Adrenal gland (tissue), 12 donors: ENCODE measurements around the gene CYP2C9. TPM values are rescaled to one million over a fixed set of nuclear protein-coding genes. Genes with fewer than 3 reads are reported as not detected.
"Not testable (repeated sequence)": the region's sequence is repeated elsewhere in the genome, so short reads cannot be mapped to it uniquely, and the experiment has no call there.

ENCODE experiments used
- DNase-seq, 7 donors: peaks; one replicate each; pipeline ENCODE4 v3.0.0-alpha.2; 2019 to 2020
- H3K27ac ChIP-seq, 5 donors: fragments of 200-600 bp; sonication (generic) in 4 of 5; 1 replicate in 3 of 5; 2 replicates in 2 of 5; pipeline versions ENCODE4 v1.5.1 to v1.8.0; 2016 to 2020; ENCODE audit warnings: mild to moderate bottlenecking in 1 of 5
- H3K27me3 ChIP-seq: fragments of 200-600 bp; 2 replicates; pipeline ENCODE4 v1.8.0; 2021
- H3K36me3 ChIP-seq, 2 donors: fragments of 200-600 bp; replicated peaks in 1 of 2; 1 replicate in 1 of 2; 2 replicates in 1 of 2; pipeline versions ENCODE4 v1.5.1 to v1.8.0; 2018 to 2022
- H3K4me1 ChIP-seq, 2 donors: fragments of 200-600 bp; replicated peaks in 1 of 2; 1 replicate in 1 of 2; 2 replicates in 1 of 2; pipeline versions ENCODE4 v1.5.1 to v1.8.0; 2018 to 2021
- H3K4me3 ChIP-seq, 4 donors: fragments of 200-600 bp; sonication (generic) in 3 of 4; one replicate each; pipeline ENCODE4 v1.5.1; 2016 to 2018
- H3K9me3 ChIP-seq, 3 donors: fragments of 200-600 bp; sonication (generic) in 1 of 3; replicated peaks in 1 of 3; 1 replicate in 2 of 3; 2 replicates in 1 of 3; pipeline versions ENCODE4 v1.5.1 to v1.8.0; 2016 to 2021
- POLR2A ChIP-seq, 2 donors: fragments of 450-650 bp; IDR thresholded peaks; one replicate each; pipeline ENCODE4 v1.6.1; 2017; ENCODE audit warnings: antibody characterized with exemption in 2 of 2, mild to moderate bottlenecking in 2 of 2, moderate library complexity in 1 of 2
- WGBS, 4 donors: extraction: QIAGEN DNeasy Blood & Tissue Kit in 2 of 4; methylation state at CpG; one replicate each; pipeline versions ENCODE4 v1.1.5 to v1.1.7; 2013 to 2017; 5-methylcytosine and 5-hydroxymethylcytosine counted together
- intact Hi-C, 2 donors: fragments of 100-400 bp; cut with DNase I; formaldehyde crosslinking; loops; one replicate each; pipeline versions ENCODE4 v1.14.1 to v1.15.0; 2022 to 2023
- polyA plus RNA-seq, 3 donors: library from polyadenylated mRNA; stranded (reverse); fragments of 200-250 nt in 2 of 3; fragments of 350-450 nt in 1 of 3; fragmentation: Illumina TruSeq in 1 of 3; extraction: RNeasy Lipid Tissue Mini Kit (QIAGEN cat#74804) in 1 of 3; gene quantifications; one replicate each; pipeline ENCODE4 v1.2.3, GENCODE V29; 2013 to 2014
- total RNA-seq, 9 donors: library from RNA; depleted of rRNA in 4 of 9; stranded (reverse); fragments of >200 nt in 4 of 9; fragments of 120-200 nt in 1 of 9; fragmentation: NEBNext Ultra II Directional in 1 of 9; extraction: Animal tissue kit (Norgen Biotek cat#: 25700) in 1 of 9; gene quantifications; one replicate each; pipeline versions ENCODE4 v1.1.0 to v1.2.4, GENCODE V29; 2013 to 2023
- TF ChIP-seq, protein P1 (sequence below), 6 experiments: fragments of 450-650 bp in 4 of 6; fragments of 200-600 bp in 2 of 6; sonication (generic) in 1 of 6; IDR thresholded peaks; 1 replicate in 5 of 6; 2 replicates in 1 of 6; pipeline versions ENCODE4 v1.5.1 to v1.8.0; 2016 to 2021; ENCODE audit warnings: antibody characterized with exemption in 6 of 6, mild to moderate bottlenecking in 2 of 6, moderate library complexity in 1 of 6
- donor health status: healthy with polysubstance abuse.
- donor health status: Bipolar disorder and iron deficiency.
- donor health status: DM: yes; HTN: yes; CAD: no.
- donor health status: DM: no; HTN: no; CAD: no.
- donor health status: DM: no; HTN: no; CAD: no.
- donor health status: DM: yes; HTN: yes; CAD: no.

Gene CYP2C9
- total and polyA plus RNA-seq, 12 donors: 0.27 to 0.38 (median 0.37) TPM; not detected in 8

DNA sequence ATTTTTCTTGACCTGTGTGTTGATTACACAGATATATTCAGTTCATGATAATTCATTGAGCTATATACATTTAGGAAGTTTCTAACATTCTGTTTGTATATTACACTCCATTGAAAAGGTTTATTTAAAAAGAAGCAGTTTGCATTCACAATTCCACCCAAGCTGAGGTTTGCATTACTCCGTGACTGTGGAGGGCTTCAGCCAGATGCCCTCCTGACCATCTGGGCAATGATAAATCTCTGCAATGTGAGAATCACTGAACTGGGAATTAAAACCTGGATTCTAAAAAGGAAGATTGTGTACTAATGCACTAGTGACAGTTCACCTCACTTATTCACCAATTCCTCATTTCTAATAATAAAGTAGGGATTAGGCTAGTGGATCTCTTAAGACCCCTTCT lies 36.4 kb upstream of the CYP2C9 start:
- intact Hi-C loops: no loop called here
- Histone ChIP-seq H3K27ac (no peak overlapping the region), H3K27me3 (no peaks in the 10 kb centered on the region), H3K9me3 (no peaks in the 10 kb centered on the region), H3K4me3 (no peak overlapping the region), H3K36me3 (no peaks in the 10 kb centered on the region), H3K4me1 (no peaks in the 10 kb centered on the region)
- no peak for TF ChIP-seq POLR2A (IDR thresholded peaks at IDR 0.05)
- TF ChIP-seq, protein P1, sequence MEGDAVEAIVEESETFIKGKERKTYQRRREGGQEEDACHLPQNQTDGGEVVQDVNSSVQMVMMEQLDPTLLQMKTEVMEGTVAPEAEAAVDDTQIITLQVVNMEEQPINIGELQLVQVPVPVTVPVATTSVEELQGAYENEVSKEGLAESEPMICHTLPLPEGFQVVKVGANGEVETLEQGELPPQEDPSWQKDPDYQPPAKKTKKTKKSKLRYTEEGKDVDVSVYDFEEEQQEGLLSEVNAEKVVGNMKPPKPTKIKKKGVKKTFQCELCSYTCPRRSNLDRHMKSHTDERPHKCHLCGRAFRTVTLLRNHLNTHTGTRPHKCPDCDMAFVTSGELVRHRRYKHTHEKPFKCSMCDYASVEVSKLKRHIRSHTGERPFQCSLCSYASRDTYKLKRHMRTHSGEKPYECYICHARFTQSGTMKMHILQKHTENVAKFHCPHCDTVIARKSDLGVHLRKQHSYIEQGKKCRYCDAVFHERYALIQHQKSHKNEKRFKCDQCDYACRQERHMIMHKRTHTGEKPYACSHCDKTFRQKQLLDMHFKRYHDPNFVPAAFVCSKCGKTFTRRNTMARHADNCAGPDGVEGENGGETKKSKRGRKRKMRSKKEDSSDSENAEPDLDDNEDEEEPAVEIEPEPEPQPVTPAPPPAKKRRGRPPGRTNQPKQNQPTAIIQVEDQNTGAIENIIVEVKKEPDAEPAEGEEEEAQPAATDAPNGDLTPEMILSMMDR (IDR thresholded peaks at IDR 0.05): no peak
- DNase-seq: no peak
- WGBS, 4 donors: 72 to 85% (median 79%) methylated on average over 1 of the region's 1 CpG

DNA sequence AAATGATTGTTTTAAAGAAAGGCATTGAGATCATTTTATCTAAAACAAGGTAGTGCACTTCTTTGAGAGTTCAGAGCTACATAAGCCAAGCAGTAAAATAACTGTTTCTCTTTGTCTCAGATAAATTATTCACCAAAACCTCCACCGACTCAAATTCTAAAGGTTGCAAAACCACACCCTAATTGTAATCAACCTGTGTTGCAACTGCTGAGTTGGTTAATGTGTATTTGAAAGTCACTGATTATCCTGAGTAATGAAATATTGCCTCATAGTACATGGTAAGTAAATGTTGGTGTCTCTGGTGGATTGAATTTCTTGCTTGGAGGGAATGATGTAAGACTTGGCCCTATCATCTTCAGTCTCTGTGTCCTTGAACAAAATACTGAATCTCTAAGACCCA lies 35.9 kb upstream of the CYP2C9 start:
- Histone ChIP-seq H3K4me3 (no peak overlapping the region), H3K9me3 (no peaks in the 10 kb centered on the region), H3K4me1 (no peaks in the 10 kb centered on the region), H3K27ac (no peak overlapping the region), H3K27me3 (no peaks in the 10 kb centered on the region), H3K36me3 (no peaks in the 10 kb centered on the region)
- WGBS, 4 donors: 0 to 3% (median 0%) methylated on average over 1 of the region's 1 CpG
- no peak for DNase-seq
- TF ChIP-seq, protein P1 (IDR thresholded peaks at IDR 0.05): no peak
- intact Hi-C loops: no loop called here

DNA sequence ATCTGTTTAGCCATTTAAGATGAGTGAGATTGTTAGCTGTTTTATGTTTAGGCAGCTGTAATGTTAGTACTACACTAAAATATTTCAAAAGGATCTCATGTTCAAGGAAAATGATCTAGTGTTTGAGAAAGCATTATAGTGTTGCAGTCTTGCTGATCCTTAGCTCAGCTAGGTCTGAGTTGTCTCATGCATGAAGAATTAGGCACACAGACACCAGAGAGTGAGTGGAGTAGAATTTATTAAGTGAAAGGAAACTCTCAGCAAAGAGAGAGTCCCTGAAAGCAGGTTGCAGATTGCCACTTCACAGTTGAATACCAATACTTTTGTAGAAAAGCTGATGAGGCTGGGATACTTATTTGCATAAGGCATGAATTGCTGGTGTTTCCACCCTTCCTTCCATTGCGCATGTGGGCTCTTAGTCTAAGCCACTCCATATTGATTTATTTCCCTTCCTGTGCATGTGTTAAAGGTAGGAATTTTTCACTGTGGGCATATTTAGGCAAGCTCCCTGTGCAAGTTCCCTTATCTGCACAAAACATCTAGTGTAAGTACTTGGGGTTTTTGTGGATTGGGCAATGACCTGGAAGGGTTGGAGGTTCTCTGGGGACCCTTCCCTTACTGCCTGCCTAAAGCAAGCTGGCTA lies 33.8 kb upstream of the CYP2C9 start:
- DNase-seq, H3K4me1 ChIP-seq, H3K27ac ChIP-seq, H3K9me3 ChIP-seq, H3K27me3 ChIP-seq, H3K36me3 ChIP-seq, intact Hi-C loops, H3K4me3 ChIP-seq: not testable (repeated sequence)
- 25 to 50% (median 46%) methylated on average over 1 of the region's 1 CpG for WGBS, 4 donors

DNA sequence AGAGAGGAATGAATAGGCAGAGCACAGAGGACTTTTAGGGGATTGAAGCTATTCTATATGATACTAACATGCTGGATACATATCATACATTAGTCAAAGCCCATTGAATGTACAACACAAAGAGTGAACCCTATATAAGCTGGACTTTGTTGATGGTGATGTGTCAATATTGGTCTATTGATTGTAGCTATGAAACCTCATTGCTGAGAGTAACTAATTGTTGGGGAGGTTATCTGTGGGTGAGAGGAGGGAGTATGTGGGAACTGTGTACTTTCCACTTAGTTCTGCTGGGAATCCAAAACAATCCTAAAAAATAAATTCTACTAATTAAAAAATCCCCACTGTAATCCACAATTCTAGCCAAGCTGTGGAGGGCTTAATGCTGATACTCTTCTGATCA lies 22.0 kb upstream of the CYP2C9 start:
- intact Hi-C loops: no loop called here
- Histone ChIP-seq H3K27ac (no peak overlapping the region), H3K9me3 (no peaks in the 10 kb centered on the region), H3K27me3 (no peaks in the 10 kb centered on the region), H3K4me3 (no peak overlapping the region), H3K36me3 (no peaks in the 10 kb centered on the region), H3K4me1 (no peaks in the 10 kb centered on the region)
- TF ChIP-seq, protein P1 (IDR thresholded peaks at IDR 0.05): no peak
- no peak for TF ChIP-seq POLR2A (IDR thresholded peaks at IDR 0.05)
- no peak for DNase-seq

DNA sequence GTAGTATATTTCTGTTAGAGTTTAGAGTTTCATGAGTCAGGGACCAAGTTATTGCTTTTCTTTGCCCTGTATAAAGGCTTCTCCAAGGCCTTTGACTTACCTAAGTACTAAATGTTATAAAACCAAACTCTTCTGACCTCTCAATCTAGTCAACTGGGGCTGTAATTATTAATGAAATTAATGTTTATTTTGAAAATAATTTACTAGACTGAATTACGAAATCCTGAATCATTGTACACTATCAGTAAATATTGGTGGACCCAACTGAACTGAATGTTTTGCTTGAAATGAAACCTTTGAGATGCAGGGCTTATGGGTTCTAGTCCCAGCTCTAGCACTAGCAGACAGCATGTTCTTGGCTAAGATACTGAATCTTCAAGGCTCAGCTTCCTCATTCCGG lies 1.7 kb upstream of the CYP2C9 start:
- no peak for DNase-seq
- Histone ChIP-seq H3K27ac (no peak overlapping the region), H3K4me1 (no peaks in the 10 kb centered on the region), H3K9me3 (no peaks in the 10 kb centered on the region), H3K36me3 (no peaks in the 10 kb centered on the region), H3K4me3 (no peak overlapping the region), H3K27me3 (no peaks in the 10 kb centered on the region)
- 44 to 64% (median 53%) methylated on average over 2 of the region's 2 CpGs for WGBS, 4 donors
- intact Hi-C loops: no loop called here
- TF ChIP-seq, protein P1 (IDR thresholded peaks at IDR 0.05): no peak

DNA sequence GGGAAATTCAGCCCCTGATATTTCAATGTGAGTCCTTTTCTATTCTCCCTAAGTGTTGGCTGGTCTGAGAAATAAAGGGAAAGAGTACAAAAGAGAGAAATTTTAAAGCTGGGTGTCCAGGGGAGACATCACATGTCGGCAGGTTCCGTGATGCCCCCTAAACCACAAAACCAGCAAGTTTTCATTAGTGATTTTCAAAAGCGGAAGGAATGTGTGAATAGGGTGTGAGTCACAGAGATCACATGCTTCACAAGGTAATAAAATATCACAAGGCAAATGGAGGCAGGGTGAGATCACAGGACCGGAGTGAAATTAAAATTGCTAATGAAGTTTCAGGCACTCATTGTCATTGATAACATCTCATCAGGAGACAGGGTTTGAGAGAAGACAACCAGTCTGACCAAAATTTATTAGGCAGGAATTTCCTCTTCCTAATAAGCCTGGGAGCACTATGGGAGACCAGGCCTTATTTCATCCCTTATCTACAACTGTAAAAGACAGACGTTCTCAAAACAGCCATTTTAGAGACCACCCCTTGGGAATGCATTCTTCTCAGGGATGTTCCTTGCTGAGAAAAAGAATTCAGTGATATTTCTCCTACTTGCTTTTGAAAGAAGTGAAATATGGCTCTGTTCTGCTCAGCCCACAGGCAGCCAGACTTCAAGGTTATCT lies 5.1 kb downstream of the CYP2C9 start:
- DNase-seq, H3K27ac ChIP-seq, H3K4me1 ChIP-seq, intact Hi-C loops, H3K36me3 ChIP-seq, H3K27me3 ChIP-seq, H3K4me3 ChIP-seq, H3K9me3 ChIP-seq: not testable (repeated sequence)
- WGBS, 4 donors: 75 to 85% (median 79%) methylated on average over 5 of the region's 5 CpGs

DNA sequence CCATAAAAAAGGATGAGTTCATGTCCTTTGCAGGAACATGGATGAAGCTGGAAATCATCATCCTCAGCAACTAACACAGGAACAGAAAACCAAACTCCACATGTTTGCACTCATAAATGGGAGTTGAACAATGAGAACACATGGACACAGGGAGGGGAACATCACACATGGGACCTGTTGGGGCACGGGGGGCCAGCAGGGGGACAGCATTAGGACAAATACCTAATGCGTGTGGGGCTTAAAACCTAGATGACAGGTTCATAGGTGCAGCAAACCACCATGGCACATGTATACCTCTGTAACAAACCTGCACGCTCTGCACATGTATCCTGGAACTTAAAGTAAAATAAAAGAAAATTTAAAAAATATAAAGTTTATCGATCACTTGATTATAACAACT lies 7.7 kb downstream of the CYP2C9 start:
- DNase-seq, H3K36me3 ChIP-seq, H3K27me3 ChIP-seq, intact Hi-C loops, H3K4me3 ChIP-seq, H3K4me1 ChIP-seq, H3K9me3 ChIP-seq, H3K27ac ChIP-seq: not testable (repeated sequence)
- WGBS, 4 donors: 81 to 87% (median 83%) methylated on average over 4 of the region's 4 CpGs
